GM10847 (cell line): ENCODE results near the gene PPCDC.

Experiments used
- POLR2A ChIP-seq: IDR thresholded peaks from 2 replicates; pipeline ENCODE4 v1.6.1; 2011; ENCODE audit not compliant: insufficient read length; ENCODE audit errors: extremely low read depth

PPCDC gene

GRCh38 chr15:75067123-75067830 lies 43.9 kb downstream of the PPCDC start:
- no peak for TF ChIP-seq POLR2A

GRCh38 chr15:75068748-75069147 lies 45.4 kb downstream of the PPCDC start:
- TF ChIP-seq POLR2A: no peak

- no peak for TF ChIP-seq POLR2A
Observed at GRCh38 chr15:75069301-75069925, 46.0 kb downstream of the PPCDC start.

- no peak for TF ChIP-seq POLR2A
Observed at GRCh38 chr15:75070674-75071073, 47.3 kb downstream of the PPCDC start.

- TF ChIP-seq POLR2A: no peak
Observed at GRCh38 chr15:75073197-75073596, 49.8 kb downstream of the PPCDC start.

GRCh38 chr15:75076277-75076676 lies 52.9 kb downstream of the PPCDC start:
- TF ChIP-seq POLR2A: no peak

GRCh38 chr15:75081150-75081549 lies 57.8 kb downstream of the PPCDC start:
- TF ChIP-seq POLR2A: no peak

GRCh38 chr15:75082689-75083088 lies 59.3 kb downstream of the PPCDC start:
- no peak for TF ChIP-seq POLR2A

GRCh38 chr15:75089456-75090387 lies 66.3 kb downstream of the PPCDC start:
- TF ChIP-seq POLR2A: no peak

- TF ChIP-seq POLR2A: no peak
Observed at GRCh38 chr15:75090388-75090734, 67.0 kb downstream of the PPCDC start.

- TF ChIP-seq POLR2A: no peak
Observed at GRCh38 chr15:75091814-75092213, 68.4 kb downstream of the PPCDC start.

- no peak for TF ChIP-seq POLR2A
Observed at GRCh38 chr15:75095594-75095993, 72.2 kb downstream of the PPCDC start.

GRCh38 chr15:75097939-75098338 lies 74.5 kb downstream of the PPCDC start:
- TF ChIP-seq POLR2A: no peak

- TF ChIP-seq POLR2A: no peak
Observed at GRCh38 chr15:75098404-75098803, 75.0 kb downstream of the PPCDC start.
